GM12801 (cell line): ENCODE measurements around the gene PHLDB3.

ENCODE experiments used
- CTCF ChIP-seq: IDR thresholded peaks from one replicate; pipeline ENCODE4 v1.5.1; 2011; ENCODE audit warnings: control low read depth; ENCODE audit not compliant: insufficient read length; ENCODE audit errors: extremely low read depth

PHLDB3 gene

GRCh38 chr19:43507880-43508279 lies 3.3 kb upstream of the PHLDB3 start:
- TF ChIP-seq CTCF, result no peak

- no peak for TF ChIP-seq CTCF
These were observed 2.1 kb upstream of the PHLDB3 start for GRCh38 chr19:43506629-43507028.

GRCh38 chr19:43505941-43506340 lies 1.4 kb upstream of the PHLDB3 start:
- no peak for TF ChIP-seq CTCF

- no peak for TF ChIP-seq CTCF
These were observed 575 bp upstream of the PHLDB3 start for GRCh38 chr19:43505186-43505456.

GRCh38 chr19:43503501-43504425 lies 783 bp downstream of the PHLDB3 start:
- TF ChIP-seq CTCF, result no peak

- no peak for TF ChIP-seq CTCF
These were observed 2.0 kb downstream of the PHLDB3 start for GRCh38 chr19:43502419-43502976.

GRCh38 chr19:43501661-43502418 lies 2.7 kb downstream of the PHLDB3 start:
- TF ChIP-seq CTCF, result no peak
